Psoas muscle (tissue), 8 donors: Measurements from ENCODE around the gene PRKAR1A. TPM values are rescaled to one million over a fixed set of nuclear protein-coding genes. Genes with fewer than 3 reads are reported as not detected.
A peak's percentile ranks its signal among the peaks of the same experiment; 100 is the strongest.
"Not testable (repeated sequence)": the region's sequence is repeated elsewhere in the genome, so short reads cannot be mapped to it uniquely, and the experiment has no call there.

Experiments used
- ATAC-seq, 4 donors: fragments of 200-7000 bp; cut with Tn5 transposase; one replicate each; pipeline ENCODE4 v1.9.1; 2020; ENCODE audit warnings: moderate library complexity in 3 of 4, mild to moderate bottlenecking in 2 of 4
- DNase-seq, 2 donors: peaks; one replicate each; pipeline ENCODE4 v3.0.0-alpha.2; 2020
- H3K27ac ChIP-seq: fragments of 200-600 bp; one replicate; pipeline ENCODE4 v1.8.0; 2022
- H3K27me3 ChIP-seq, 3 donors: fragments of 200-600 bp in 1 of 3; one replicate each; pipeline versions ENCODE4 v1.6.1 to v1.8.0; 2013 to 2022; ENCODE audit warnings: low read length in 2 of 3, mild to moderate bottlenecking in 2 of 3, moderate library complexity in 1 of 3; ENCODE audit not compliant: insufficient read depth in 3 of 3
- H3K36me3 ChIP-seq, 2 donors: fragments of 200-600 bp in 1 of 2; one replicate each; pipeline versions ENCODE4 v1.6.1 to v1.8.0; 2013 to 2022; ENCODE audit warnings: low read depth in 1 of 2, mild to moderate bottlenecking in 1 of 2, moderate library complexity in 1 of 2; ENCODE audit not compliant: insufficient read depth in 1 of 2
- H3K4me1 ChIP-seq: fragments of 200-600 bp; one replicate; pipeline ENCODE4 v1.8.0; 2022
- H3K4me3 ChIP-seq: fragments of 200-600 bp; one replicate; pipeline ENCODE4 v1.8.0; 2022; ENCODE audit warnings: mild to moderate bottlenecking
- H3K9me3 ChIP-seq: fragments of 200-600 bp; one replicate; pipeline ENCODE4 v1.8.0; 2022
- CTCF ChIP-seq: fragments of 200-600 bp; IDR thresholded peaks from one replicate; pipeline ENCODE4 v1.8.0; 2022; ENCODE audit warnings: antibody characterized with exemption
- WGBS, 3 donors: extraction: QIAGEN DNeasy Blood & Tissue Kit; methylation state at CpG; one replicate each; pipeline versions ENCODE4 v1.1.6 to v1.1.7; 2013; 5-methylcytosine and 5-hydroxymethylcytosine counted together
- intact Hi-C, 2 donors: fragments of 100-400 bp; cut with DNase I; formaldehyde crosslinking; loops; one replicate each; pipeline versions ENCODE4 v1.11.0 to v1.14.2; 2022
- polyA plus RNA-seq, 3 donors: library from polyadenylated mRNA; stranded (reverse); fragments of 200-250 nt; gene quantifications; one replicate each; pipeline ENCODE4 v1.2.3, GENCODE V29; 2013
- total RNA-seq, 4 donors: library from RNA; stranded (reverse); fragmentation: NEBNext Ultra II Directional in 2 of 4; extraction: Animal tissue kit (Norgen Biotek cat#: 25700) in 2 of 4; gene quantifications; one replicate each; pipeline versions ENCODE4 v1.2.1 to v1.2.4, GENCODE V29; 2021 to 2023
- donor health status: healthy with polysubstance abuse.
- donor health status: DM: no; HTN: no; CAD: no; lungs with moderate emphysema.
- donor health status: Bipolar disorder and iron deficiency.
- donor health status: healthy.
- donor health status: DM: yes; HTN: yes; CAD: no.
- donor health status: DM: no; HTN: no; CAD: no.
- donor health status: DM: no; HTN: no; CAD: no.
- donor health status: DM: yes; HTN: yes; CAD: no.

The PRKAR1A gene
- total and polyA plus RNA-seq, 7 donors: 145 to 2,295 (median 386) TPM

GRCh38 chr17:68518063-68518815, 6.0 kb downstream of the PRKAR1A start:
- peak overlapping the region; percentile 98 for H3K27ac ChIP-seq
- DNase-seq (no peak), ATAC-seq (peak in 1 of 4 donors; percentile 17)
- H3K36me3 ChIP-seq: peaks cover 23 to 92% of the 10 kb centered on the region in 2 donors
- H3K4me3 ChIP-seq: peak overlapping the region; percentile 90
- H3K9me3 ChIP-seq: no peaks in the 10 kb centered on the region
- no peaks in the 10 kb centered on the region for H3K27me3 ChIP-seq
- 87 to 93% (median 88%) methylated on average over 9 of the region's 9 CpGs for WGBS, 3 donors
- intact Hi-C loops: no loop called here
- peaks cover 63% of the 10 kb centered on the region for H3K4me1 ChIP-seq
- TF ChIP-seq CTCF: no peak

DNA sequence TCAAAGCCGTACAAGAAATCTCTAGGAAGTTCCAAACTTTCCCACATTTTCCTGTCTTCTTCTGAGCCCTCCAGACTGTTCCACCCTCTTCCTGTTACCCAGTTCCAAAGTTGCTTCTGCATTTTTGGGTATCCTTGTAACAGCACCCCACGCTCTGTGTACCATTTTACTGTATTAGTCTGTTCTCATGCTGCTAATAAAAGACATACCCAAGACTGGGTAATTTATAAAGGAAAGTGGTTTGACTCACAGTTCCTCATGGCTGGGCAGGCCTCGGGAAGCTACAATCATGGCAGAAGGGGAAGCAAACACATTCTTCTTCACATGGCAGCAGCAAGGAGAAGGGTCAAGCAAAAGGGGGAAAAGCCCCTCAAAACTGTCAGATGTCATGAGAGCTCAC, 6.8 kb downstream of the PRKAR1A start:
- intact Hi-C loops, DNase-seq, H3K9me3 ChIP-seq, H3K27me3 ChIP-seq: not testable (repeated sequence)
- peak overlapping the region; percentile 90 for H3K4me3 ChIP-seq
- ATAC-seq: peak in 1 of 4 donors; percentile 1
- peak overlapping the region; percentile 98 for H3K27ac ChIP-seq
- peaks cover 69% of the 10 kb centered on the region for H3K4me1 ChIP-seq
- 80 to 85% (median 85%) methylated on average over 3 of the region's 3 CpGs for WGBS, 3 donors
- peaks cover 27 to 97% of the 10 kb centered on the region in 2 donors for H3K36me3 ChIP-seq

DNA sequence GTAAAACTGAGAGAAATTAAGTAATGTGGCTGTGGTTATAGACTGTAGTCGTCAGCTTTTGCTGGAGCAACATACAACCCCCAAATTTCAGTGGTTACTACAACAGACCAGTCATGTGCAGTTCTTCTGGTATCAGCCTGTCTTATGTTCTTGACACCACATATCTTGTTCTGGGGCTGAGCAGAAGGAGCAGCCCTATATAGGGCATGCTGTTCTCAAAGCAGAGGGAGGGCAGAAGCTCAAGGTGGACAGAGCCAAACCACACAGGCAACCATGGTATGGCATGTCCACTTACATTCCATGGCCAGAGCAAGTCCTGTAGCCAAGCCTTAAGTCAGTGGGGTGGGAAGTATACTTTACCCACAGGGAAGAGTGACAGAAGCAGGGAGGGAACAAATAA, 7.7 kb downstream of the PRKAR1A start:
- peak; percentile 23 to 64 for DNase-seq
- peak overlapping the region; percentile 98 for H3K27ac ChIP-seq

GRCh38 chr17:68522266-68522665, 10.0 kb downstream of the PRKAR1A start:
- Histone ChIP-seq H3K27me3 (no peaks in the 10 kb centered on the region), H3K36me3 (peaks cover 30 to 97% of the 10 kb centered on the region in 2 donors), H3K4me3 (peak overlapping the region; percentile 90), H3K27ac (no peak overlapping the region), H3K9me3 (no peaks in the 10 kb centered on the region), H3K4me1 (peaks cover 61% of the 10 kb centered on the region)
- no peak for TF ChIP-seq CTCF
- DNase-seq (no peak), ATAC-seq (no peak)
- intact Hi-C loops: loop anchor here in 1 of 2 donors (10.0 kb wide), 1 partner anchor 723 kb away; no protein-coding TSS in a partner anchor

More for the DNA sequence above, 7.7 kb downstream of the PRKAR1A start:
- Histone ChIP-seq H3K36me3 (peaks cover 29 to 97% of the 10 kb centered on the region in 2 donors), H3K27me3 (no peaks in the 10 kb centered on the region), H3K4me1 (peaks cover 69% of the 10 kb centered on the region), H3K4me3 (peak overlapping the region; percentile 90), H3K9me3 (no peaks in the 10 kb centered on the region)
- ATAC-seq: peak; percentile 81 to 94 (median 89)
- intact Hi-C loops: loop anchor here in 1 of 2 donors (10.0 kb wide), 1 partner anchor 725 kb away; no protein-coding TSS in a partner anchor
- 31 to 53% (median 37%) methylated on average over 1 of the region's 1 CpG for WGBS, 3 donors
- no peak for TF ChIP-seq CTCF

DNA sequence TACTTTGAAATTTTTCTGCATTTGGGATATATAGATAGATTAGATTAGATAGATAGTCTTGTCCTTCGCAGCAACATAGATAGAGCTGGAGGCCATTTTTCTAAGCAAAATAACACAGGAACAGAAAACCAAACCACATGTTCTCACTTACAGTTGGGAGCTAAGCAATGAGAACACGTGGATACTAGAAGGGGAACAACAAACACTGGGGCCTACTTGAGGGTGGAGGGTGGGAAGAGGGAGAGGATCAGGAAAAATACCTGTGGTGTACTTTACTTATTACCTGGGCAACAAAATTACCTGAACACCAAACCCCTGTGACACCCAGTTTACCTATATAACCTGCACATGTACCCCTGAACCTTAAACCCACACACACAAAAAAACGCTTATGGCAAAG, 14.3 kb downstream of the PRKAR1A start:
- intact Hi-C loops: loop anchor here in 1 of 2 donors (10.0 kb wide), 1 partner anchor 718 kb away; no protein-coding TSS in a partner anchor
- Histone ChIP-seq H3K4me1 (peaks cover 22% of the 10 kb centered on the region), H3K27ac (no peak overlapping the region), H3K27me3 (no peaks in the 10 kb centered on the region), H3K36me3 (peaks cover 21 to 100% of the 10 kb centered on the region in 2 donors), H3K4me3 (no peak overlapping the region), H3K9me3 (no peaks in the 10 kb centered on the region)
- ATAC-seq (no peak), DNase-seq (no peak)
- TF ChIP-seq CTCF: no peak
- 82 to 90% (median 84%) methylated on average over 3 of the region's 3 CpGs for WGBS, 3 donors
